GM18907 (cell line): ENCODE measurements around the gene BMPR1B.
"Not testable (repeated sequence)": the region's sequence is repeated elsewhere in the genome, so short reads cannot be mapped to it uniquely, and the experiment has no call there.

Experiments used
- ATAC-seq: cut with Tn5 transposase; IDR thresholded peaks from one replicate; pipeline ENCODE4 v1.9.1; 2021; ENCODE audit warnings: mild to moderate bottlenecking, moderate library complexity; ENCODE audit not compliant: unreplicated experiment

Gene BMPR1B

DNA sequence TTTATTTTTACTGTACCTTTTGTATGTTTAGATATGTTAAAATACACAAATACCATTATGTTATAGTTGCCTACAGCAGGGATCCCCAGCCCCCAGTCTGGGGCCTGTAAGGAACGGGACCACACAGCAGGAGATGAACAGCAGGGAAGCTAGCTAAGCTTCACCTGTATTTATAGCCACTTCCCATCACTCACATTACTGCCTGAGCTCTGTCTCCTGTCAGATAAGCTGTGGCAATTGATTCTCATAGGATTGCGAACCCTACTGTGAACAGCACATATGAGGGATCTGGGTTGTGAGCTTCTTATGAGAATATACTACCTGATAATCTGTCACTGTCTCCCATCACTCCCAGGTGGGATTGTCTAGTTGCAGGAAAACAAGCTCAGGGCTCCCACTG lies 73.9 kb downstream of the BMPR1B start:
- no peak for ATAC-seq

DNA sequence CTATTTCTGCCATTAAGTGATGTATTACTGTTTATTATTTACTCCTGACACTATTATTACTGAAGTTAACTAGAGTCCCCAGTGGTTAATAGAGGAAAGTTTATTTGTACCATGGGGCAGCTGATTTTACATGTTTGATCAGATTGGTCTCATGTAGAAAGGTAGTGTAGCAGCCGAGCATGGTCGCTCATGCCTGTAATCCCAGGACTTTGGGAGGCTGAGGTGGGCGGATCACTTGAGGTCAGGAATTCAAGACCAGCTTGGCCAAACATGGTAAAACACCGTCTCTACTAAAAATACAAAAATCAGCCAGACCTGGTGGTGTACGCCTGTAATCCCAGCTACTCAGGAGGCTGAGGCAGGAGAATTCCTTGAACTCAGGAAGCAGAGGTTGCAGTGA lies 74.6 kb downstream of the BMPR1B start:
- not testable (repeated sequence) for ATAC-seq

DNA sequence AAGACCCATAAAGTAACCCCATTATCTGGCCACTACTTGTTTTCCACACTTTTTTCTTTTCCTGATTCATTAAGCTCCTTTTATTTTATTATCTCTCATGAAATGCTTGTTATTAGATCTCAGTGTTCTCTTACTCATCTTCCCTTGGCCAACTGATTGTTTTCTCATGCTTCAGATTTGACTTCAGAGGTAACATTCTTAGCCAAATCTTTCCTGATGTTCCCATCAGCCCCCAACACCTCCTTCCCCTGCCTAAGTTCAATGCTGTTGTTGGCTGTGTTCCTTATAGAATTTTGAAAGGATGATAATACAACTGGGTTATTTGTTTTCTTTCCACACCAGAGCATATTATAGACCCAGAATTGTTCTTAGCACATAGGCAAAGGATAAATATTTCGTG lies 75.6 kb downstream of the BMPR1B start:
- no peak for ATAC-seq

DNA sequence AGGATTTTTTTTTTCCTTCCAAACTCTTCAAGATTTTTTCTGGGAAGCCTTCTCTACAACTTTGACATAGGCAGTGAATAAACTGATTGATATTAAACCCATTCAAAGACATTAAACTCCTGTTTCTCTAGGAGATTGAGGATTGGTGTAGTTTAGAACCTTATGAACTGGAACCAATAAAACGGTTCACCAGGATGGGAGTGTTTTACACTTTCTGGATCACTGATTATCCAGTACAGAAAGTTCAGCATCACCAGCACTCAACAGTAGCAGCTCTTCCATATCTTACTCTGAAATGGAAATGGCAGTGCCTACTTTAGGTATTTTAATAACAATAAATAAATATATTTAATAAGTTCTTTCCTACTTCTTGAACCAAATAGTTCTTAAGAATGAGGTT lies 76.7 kb downstream of the BMPR1B start:
- ATAC-seq: no peak

DNA sequence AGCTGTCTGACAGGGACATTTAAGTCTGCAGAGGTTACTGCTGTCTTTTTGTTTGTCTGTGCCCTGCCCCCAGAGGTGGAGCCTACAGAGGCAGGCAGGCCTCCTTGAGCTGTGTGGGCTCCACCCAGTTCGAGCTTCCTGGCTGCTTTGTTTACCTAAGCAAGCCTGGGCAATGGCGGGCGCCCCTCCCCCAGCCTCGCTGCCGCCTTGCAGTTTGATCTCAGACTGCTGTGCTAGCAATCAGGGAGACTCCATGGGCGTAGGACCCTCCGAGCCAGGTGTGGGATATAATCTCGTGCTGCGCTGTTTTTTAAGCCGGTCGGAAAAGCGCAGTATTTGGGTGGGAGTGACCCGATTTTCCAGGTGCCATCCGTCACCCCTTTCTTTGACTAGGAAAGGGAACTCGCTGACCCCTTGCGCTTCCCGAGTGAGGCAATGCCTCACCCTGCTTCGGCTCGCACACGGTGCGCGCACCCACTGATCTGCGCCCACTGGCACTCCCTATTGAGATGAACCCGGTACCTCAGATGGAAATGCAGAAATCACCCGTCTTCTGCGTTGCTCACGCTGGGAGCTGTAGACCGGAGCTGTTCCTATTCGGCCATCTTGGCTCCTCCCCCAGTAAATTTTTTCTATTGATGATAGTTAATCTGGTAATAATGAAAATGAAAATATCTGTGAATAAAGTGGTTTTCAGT lies 83.6 kb downstream of the BMPR1B start:
- not testable (repeated sequence) for ATAC-seq

DNA sequence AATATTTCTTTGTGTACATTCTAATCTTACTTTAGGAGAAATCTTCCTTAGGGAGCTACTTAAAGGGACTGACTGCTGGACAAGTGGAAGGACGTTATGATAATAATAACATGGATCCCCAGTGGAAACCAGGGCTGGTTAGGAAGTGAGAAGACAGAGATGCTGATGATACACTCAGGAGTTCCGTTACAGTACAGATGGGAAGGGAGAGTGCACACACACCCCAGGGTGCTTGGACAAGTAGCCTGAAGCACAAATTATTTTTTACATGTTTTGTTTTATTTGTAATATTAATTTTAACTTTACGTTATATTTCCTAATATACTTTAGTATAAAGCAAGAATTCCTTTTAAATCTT lies 84.1 kb downstream of the BMPR1B start:
- no peak for ATAC-seq

DNA sequence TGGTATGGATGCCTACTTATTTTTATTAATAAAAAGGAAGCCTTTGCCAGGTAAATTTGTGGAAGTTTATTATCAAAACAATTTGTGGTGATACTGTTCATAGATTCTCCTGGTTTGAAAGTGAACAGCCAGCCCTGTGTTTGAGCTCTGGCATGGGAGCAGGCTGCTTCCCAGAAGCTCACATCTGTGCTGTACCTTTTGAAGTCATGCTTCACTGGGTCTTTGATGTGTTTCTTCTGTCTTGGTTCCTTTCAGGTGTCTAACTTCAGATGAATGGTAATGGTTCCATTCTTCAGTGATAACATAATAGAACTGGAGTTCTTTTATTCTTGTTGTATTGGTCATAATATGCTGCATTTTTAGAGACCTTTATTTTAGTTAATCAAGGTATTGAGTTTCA lies 85.5 kb downstream of the BMPR1B start:
- no peak for ATAC-seq

DNA sequence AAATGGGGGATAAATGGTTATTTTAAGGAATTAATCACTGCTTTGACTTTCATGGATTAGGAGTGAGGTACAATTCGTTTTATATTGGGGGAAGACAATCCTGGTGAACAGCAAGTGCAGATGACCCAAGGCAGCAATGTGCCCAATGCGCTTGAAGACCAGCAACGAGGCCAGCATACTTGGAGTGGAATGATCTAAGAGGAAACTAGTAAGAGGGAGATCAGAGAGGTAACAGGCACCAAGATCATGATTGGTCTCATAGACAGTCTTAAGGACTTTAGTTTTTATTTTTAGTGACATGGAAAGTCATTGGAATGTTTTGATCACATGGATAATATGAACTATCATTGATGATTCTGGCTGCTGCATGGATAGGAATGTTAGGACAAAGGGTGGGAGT lies 90.6 kb downstream of the BMPR1B start:
- ATAC-seq: no peak

DNA sequence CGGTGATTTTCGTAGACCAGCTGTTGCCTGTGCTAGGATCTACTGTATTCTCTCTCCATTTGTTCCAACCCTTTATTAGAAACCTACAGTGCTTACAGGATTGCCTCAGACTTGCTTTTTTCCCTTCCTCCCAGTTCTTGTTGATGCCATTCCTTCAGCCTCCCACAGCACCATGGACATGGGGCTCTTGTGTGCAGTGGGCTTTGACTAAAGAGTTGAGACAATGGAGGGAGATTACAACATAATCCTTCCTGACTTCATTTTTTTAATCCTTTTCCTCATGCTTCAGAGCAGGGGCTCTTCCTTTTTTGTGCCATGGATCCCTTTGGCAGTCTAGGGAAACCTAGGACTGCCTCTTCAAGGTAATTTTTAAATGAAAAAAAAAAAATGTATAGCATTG lies 92.1 kb downstream of the BMPR1B start:
- ATAC-seq: no peak

DNA sequence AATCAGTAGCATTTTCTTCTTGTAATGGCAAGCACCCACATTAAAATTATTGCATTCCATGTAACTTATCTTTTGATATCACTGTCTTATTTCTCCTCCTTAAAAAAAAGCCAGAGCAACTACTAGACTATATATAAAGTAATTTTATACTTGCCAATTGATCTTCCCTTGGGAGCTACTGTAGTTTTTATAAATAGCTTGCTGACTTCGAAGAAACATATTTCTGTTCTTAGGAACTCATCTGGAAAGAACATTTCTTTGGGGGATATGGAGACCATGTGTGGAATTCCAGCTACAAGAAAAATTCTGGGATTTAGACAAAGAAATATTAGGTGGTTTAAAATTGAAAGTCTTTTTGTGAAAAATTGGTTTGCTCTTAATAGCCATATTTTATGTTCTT lies 94.9 kb downstream of the BMPR1B start:
- no peak for ATAC-seq

DNA sequence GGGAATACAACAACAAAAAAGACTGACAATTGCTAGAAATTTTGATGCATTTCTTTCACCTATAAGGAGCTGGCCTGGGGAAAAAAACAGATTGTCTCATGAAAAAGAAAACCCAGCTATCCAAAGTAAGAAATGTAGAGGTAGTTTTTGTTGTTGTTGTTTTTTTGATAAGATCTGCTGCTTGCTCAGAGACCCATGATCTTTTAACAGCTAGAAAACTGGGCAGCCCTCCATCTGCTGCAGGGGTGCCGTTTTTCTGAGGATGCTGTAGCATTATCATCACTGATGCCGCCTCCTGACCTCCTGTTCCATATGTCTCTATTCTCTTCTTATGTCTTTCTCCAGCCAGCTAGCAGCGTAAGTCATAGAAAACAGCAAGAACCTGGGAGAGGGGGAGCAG lies 98.3 kb downstream of the BMPR1B start:
- no peak for ATAC-seq

DNA sequence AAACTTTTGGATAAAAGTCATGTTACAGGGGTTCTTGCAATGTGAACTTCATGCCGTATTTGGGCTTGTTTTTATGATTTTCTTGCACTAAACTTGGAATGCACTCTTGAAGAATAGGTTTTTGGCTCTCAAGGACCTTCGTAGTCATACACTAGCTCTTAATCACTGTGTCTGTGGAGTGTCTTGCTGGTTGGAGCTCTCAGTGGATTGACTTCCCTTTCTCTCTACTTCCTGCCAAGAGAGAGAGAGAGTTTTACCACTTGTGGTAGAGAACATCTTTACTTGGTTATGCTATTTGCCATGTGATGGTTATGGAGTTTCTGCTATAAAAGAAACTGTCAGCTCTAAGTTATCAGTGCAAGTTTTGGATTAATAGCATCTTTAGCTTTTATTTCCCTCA lies 112.4 kb downstream of the BMPR1B start:
- ATAC-seq: no peak

DNA sequence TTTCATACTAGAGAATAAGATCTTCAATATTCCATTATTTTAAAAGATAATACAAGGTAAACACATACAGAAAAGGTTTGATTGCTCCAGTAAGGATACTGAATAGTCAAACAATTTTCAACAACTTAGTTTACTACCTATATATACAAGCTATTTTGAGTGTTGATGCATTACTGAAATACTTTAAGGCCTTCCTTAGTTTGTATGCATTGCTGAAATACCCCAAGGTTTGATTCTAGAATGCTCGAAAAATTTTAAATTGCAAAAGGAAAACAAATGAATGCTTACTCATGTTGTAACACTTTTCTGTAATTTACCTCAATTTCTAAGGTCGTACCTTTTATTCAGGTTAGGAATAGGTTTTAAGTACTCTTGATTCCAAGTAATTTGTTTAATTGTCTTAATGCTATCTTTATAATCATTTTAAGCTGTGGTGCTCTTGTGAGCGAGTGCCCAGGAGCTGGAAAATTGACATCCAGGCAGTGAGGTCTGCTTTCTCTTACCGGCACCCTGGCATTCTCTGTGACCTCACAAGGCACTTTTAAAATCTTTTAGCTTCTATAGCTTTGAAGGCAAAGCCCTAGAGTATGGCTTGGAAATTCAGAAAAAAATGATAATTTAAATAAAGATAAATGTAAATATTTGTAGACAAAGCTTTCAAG lies 114.0 kb downstream of the BMPR1B start:
- ATAC-seq: no peak

DNA sequence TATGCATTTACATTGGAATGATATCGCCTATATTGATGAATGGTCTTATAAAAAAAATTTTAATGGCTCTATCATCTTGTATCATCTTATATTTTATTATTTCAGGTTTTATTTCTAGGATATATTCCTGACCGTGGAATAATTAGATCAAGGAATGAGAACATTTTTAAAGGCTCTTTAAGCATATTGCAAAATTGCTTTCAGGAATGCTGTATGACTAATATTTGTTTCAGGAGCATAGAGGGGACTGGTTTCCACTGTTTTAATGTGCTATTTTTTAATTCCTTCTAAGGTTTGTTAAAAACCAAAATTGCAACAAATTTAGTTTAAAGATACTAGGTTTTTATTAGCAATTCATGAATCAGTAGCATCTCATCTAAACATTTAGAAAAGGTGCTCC lies 120.2 kb downstream of the BMPR1B start:
- no peak for ATAC-seq

DNA sequence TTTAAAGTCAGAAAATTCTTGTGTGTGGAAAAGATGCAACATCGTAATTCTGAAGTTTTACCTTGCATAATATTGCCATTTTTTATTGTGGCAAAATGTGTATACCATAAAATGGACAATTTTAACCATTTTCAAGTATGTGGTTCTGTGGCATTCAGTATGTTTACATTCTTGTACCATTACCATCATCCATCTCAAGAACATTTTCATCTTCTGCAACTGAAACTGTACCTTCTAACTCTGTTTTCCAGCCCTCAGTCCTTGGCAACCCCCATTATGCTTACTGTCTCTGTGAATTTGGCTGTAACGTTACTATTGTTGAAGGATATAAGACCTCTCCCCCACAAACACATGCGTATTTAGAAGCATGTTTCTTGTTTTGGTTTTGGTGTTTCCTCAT lies 123.2 kb downstream of the BMPR1B start:
- no peak for ATAC-seq

DNA sequence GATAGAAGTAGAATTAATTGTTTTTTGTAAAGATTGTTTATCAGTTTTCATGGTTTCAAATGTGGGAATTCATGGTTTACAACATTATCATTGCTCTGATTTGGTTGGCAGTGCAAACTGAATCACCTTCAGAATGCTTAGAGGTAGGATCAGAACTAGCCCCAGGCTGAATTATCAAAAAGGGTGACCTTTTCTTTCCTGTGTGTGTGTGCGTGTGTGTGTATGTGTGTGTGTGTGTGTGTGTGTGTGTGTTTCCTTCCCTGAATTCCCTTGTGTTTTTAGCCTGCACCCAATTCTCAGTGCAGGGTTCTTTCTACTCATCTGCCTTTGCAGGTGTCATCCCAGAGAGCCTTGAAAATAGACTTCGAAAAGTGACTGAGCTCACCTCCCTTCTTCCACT lies 125.0 kb downstream of the BMPR1B start:
- ATAC-seq: no peak

DNA sequence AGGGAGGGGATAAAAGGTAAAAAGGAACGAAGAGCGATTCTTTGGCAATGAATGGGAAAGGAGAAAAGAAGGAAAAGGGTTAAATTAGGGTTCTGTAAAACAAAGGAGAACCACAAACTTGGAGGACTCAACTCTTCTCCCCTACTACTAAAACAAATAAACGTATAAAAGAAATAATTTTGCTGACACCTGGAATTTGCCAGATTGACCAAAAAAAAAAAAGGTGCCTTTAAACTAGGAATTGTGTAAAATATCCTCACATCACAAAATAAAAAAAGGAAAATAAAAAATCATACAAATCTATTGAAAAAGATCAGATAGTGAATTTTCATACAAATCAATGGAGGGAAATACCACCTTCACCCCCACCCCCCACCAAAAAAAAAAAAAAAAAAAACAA lies 129.3 kb downstream of the BMPR1B start:
- no peak for ATAC-seq

DNA sequence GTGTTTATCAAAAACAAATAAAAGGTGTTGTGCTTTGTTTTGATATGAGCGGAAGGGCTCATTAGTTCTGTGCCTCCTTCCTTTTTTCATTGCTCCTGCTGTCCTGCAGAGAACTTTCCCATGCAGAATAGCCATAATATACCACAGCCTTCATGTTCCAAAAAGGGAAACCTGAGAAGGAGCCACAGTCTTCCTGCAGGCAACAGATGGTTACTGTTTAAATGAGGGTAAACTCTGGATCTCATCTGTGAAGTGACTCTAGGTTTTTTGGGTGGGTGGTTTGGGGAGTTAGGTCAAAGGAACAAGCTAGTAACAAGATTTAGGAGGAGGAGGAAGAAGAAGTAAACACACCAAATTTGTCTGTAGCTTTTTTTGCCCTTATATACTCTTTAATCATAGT lies 131.8 kb downstream of the BMPR1B start:
- ATAC-seq: no peak

DNA sequence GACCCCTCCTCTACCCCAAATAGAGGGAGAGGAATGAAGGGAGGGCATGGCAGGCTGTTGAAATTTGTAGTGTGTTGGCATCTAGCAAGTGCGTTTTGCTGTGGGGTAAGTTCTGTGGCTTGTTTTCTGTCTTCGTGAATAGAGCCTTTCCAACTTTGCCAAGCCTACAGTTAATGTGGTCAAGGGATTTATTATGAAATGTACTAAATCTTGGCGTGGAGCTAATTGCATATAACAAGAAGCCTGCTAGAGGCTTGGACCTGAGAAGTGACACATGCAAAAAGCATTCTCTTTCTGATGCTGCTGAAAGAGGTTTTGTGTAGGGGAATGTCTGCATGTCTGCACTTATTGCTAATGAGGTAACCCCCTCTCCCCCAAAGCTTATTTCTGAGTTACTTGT lies 132.2 kb downstream of the BMPR1B start:
- no peak for ATAC-seq

DNA sequence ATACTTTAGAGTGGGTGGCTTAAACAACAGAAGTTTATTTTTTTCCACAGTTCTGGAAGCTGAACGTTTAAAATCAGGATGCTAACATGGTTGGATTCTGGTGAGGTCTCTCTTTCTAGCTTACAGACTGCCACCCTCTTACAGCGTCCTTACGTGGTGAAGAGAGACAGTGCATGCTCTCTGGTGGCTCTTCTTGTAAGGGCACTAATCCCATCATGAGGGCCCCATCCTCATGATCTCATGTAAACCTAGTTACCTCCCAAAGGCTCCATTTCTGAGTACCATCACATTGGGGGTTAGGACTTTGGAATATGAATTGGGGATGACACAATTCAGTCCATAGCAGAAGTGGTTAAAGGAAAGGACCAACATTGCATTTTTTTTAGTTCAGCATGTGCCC lies 132.8 kb downstream of the BMPR1B start:
- ATAC-seq: no peak

DNA sequence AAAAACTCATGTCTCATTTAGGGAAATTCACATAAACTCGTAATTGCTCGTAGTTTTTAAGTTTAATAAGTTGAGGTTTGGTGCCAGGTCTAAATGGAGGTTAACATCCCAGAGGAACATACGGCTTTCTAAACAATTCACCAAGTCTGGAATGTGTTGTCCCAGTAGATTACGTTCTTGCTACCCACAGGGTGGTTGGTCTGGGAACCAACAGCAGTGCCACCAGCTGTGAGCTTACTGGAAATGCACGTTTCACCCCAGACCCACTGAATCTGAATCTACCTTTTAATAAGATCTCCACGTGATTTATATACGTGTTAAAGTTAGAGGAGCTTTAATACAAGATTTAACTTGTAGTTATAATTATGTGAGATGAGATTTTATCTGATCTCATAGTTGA lies 134.3 kb downstream of the BMPR1B start:
- ATAC-seq: no peak

DNA sequence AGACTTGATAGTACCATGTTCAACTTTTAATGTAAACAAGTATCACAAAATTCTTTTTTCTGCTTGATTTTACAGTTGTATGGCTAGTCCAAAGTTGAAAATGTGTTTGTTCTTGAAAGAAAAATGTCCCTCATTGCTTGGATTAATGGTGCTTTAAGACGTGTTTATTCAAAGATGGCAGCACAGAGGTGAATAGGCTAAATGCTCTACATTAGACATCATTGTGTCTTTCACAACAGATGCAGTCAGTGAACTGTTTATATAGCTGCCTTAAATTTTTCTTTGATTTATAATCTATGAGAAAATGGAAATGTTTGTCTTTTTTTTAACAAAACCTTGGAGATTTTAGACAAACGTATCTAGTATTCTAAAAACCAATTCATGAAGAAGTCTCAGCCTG lies 137.3 kb downstream of the BMPR1B start:
- ATAC-seq: no peak

DNA sequence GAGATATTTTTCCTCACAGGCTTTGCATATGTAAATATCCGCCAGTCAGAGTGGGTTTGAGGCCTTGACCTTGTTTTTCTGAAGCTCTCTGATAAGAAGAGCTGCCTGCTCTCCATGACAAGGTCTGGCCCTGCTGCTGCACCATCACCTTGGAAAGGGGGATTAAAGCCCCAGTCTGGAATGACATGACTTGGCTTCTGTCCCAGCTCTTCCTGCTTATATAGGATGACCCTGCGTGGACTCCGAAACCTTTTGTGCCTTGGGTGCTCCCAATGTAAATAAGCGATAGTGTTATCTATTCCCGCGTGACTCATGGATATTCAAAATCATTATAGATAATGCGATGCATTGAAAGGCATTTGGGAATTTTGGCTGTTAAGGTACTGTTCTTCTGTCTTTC lies 139.3 kb downstream of the BMPR1B start:
- ATAC-seq: no peak
